Karpas-422 (cell line): ENCODE measurements around the gene SCN1B. TPM values are rescaled to one million over a fixed set of nuclear protein-coding genes. Genes with fewer than 3 reads are reported as not detected.

ENCODE experiments used
- DNase-seq: peaks from one replicate; pipeline ENCODE4 v3.0.0-alpha.2; 2015
- H2AFZ ChIP-seq: fragments of 200-600 bp; sonication (generic); 2 replicates; pipeline ENCODE4 v1.6.1; 2014; ENCODE audit warnings: antibody characterized with exemption, low read length, mixed read lengths
- H3K27ac ChIP-seq: fragments of 200-600 bp; sonication (generic); 2 replicates; pipeline ENCODE4 v1.5.1; 2014; ENCODE audit warnings: mild to moderate bottlenecking, low read length, moderate library complexity
- H3K27me3 ChIP-seq: fragments of 200-600 bp; sonication (generic); 2 replicates; pipeline ENCODE4 v1.6.1; 2014; ENCODE audit warnings: low read length, mixed read lengths
- H3K36me3 ChIP-seq: fragments of 200-600 bp; sonication (generic); 2 replicates; pipeline ENCODE4 v1.6.1; 2014; ENCODE audit warnings: low read length, mixed read lengths; ENCODE audit not compliant: insufficient read depth
- H3K4me1 ChIP-seq: fragments of 200-600 bp; sonication (generic); 2 replicates; pipeline ENCODE4 v1.6.1; 2014; ENCODE audit warnings: mild to moderate bottlenecking, low read length, mixed read lengths
- H3K4me2 ChIP-seq: fragments of 200-600 bp; sonication (generic); 2 replicates; pipeline ENCODE4 v1.6.1; 2014; ENCODE audit warnings: low read length, low read depth, mild to moderate bottlenecking; ENCODE audit not compliant: poor library complexity, severe bottlenecking
- H3K4me3 ChIP-seq: fragments of 200-600 bp; sonication (generic); 2 replicates; pipeline ENCODE4 v1.5.1; 2014; ENCODE audit warnings: mild to moderate bottlenecking, antibody characterized with exemption, low read length, mixed read lengths
- H3K79me2 ChIP-seq: fragments of 200-600 bp; sonication (generic); 2 replicates; pipeline ENCODE4 v1.6.1; 2014; ENCODE audit warnings: mild to moderate bottlenecking, low read length, mixed read lengths
- H3K9ac ChIP-seq: fragments of 200-600 bp; sonication (generic); 2 replicates; pipeline ENCODE4 v1.6.0; 2014; ENCODE audit warnings: low read length
- H3K9me2 ChIP-seq: fragments of 200-600 bp; sonication (generic), shearing (Covaris generic); replicated peaks from 2 replicates; pipeline ENCODE4 v1.6.0; 2014; ENCODE audit warnings: mild to moderate bottlenecking, low read length, moderate library complexity; ENCODE audit not compliant: insufficient read depth
- H3K9me3 ChIP-seq: fragments of 300-700, 200-600 bp; sonication (generic); 2 replicates; pipeline ENCODE4 v1.6.1; 2014; ENCODE audit warnings: low read length, mixed read lengths
- H4K20me1 ChIP-seq: fragments of 200-600 bp; sonication (generic); 2 replicates; pipeline ENCODE4 v1.6.1; 2014; ENCODE audit warnings: mild to moderate bottlenecking, antibody characterized with exemption, low read length, low read depth; ENCODE audit not compliant: insufficient read depth
- total RNA-seq: library from RNA; depleted of rRNA; stranded (reverse); fragments of >200 nt; shearing (Covaris generic); gene quantifications from 2 replicates; pipeline ENCODE4 v1.2.3, GENCODE V29; 2014; ENCODE audit warnings: low replicate concordance

SCN1B gene
- total RNA-seq, 1 experiment from 2014 or later = 0.52 TPM

DNA sequence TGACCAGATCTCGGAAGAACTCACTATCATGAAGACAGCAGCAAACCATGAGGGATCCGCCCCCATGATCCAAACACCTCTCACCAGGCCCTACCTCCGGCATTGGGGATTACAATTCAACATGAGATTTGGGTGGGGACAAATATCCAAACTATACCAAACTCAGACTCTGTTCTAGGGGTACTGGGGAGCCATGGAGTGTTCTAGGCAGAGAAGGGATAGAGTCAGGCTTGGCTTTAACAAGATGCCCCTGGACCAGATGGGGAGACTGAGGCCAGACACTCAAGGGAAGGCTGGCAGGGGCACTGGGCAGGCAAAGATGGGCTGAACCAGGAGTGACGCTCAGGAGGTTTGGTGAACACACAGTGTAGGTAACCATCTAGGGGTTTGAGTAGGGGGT, 11.9 kb upstream of the SCN1B start:
- Histone ChIP-seq H2AFZ (no peak overlapping the region), H3K9ac (no peak overlapping the region), H4K20me1 (0 out of 2 replicates have a peak, but pooled peaks cover 2% of the 10 kb centered on the region), H3K9me3 (no peaks in the 10 kb centered on the region), H3K79me2 (no peaks in the 10 kb centered on the region), H3K4me3 (no peak overlapping the region), H3K4me2 (no peak overlapping the region), H3K36me3 (peaks cover 12% of the 10 kb centered on the region; the same call in 1 of the 2 replicates), H3K27ac (no peak overlapping the region), H3K27me3 (no peaks in the 10 kb centered on the region), H3K9me2 (no peaks in the 10 kb centered on the region), H3K4me1 (no peaks in the 10 kb centered on the region)
- DNase-seq = no peak

GRCh38 chr19:35019144-35019543, 11.1 kb upstream of the SCN1B start:
- Histone ChIP-seq H3K79me2 (no peaks in the 10 kb centered on the region), H3K4me1 (no peaks in the 10 kb centered on the region), H3K9me3 (no peaks in the 10 kb centered on the region), H4K20me1 (0 out of 2 replicates have a peak, but pooled peaks cover 2% of the 10 kb centered on the region), H3K9ac (no peak overlapping the region), H3K27me3 (no peaks in the 10 kb centered on the region), H2AFZ (no peak overlapping the region), H3K27ac (no peak overlapping the region), H3K36me3 (peaks cover 12% of the 10 kb centered on the region; the same call in 1 of the 2 replicates), H3K9me2 (no peaks in the 10 kb centered on the region), H3K4me3 (no peak overlapping the region), H3K4me2 (no peak overlapping the region)
- DNase-seq = no peak

DNA sequence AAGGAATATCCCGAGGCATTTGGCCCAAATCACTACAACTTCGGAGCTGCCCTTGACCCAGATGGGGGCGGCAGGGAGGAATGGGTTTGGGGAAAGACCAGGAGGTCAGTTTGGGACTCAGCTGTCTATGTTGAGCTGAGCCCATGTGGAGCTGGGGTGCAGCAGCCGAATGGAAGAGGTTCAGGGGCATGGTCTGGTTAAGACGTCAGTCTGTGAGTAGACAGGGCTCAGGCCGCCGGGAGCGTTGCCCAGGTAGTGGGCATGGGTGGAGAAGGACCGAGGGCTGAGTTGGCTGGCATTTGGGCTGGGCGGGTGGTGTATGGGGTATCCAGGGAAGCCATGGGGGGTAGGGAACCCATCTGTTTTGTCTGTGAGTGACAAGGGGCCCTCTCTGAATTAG, 9.3 kb upstream of the SCN1B start:
- Histone ChIP-seq H3K4me1 (no peaks in the 10 kb centered on the region), H4K20me1 (0 out of 2 replicates have a peak, but pooled peaks cover 2% of the 10 kb centered on the region), H3K9ac (no peak overlapping the region), H3K79me2 (no peaks in the 10 kb centered on the region), H3K9me3 (no peaks in the 10 kb centered on the region), H3K9me2 (no peaks in the 10 kb centered on the region), H3K27me3 (no peaks in the 10 kb centered on the region), H3K4me2 (no peak overlapping the region), H3K27ac (no peak overlapping the region), H2AFZ (no peak overlapping the region), H3K4me3 (no peak overlapping the region), H3K36me3 (peaks cover 5% of the 10 kb centered on the region; the same call in 1 of the 2 replicates)
- no peak for DNase-seq

DNA sequence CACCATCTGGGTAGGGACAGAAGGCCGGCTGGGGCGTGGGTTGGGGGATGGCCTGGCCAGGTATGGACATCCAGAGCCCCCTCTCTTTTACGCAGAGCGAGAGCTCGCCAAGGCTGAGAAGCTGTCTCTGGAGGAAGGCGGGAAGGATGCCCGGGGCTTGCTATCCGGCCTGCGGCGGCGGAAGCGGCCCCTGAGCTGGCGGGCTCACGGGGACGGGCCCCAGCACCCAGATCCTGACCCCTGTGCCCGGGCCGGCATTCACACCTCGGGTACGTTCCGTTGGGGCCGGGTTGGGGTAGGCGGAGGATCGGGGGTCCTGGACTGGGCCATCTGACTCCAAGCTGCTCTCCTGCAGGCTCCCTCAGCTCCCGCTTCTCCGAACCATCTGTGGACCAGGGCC, 8.7 kb upstream of the SCN1B start:
- no peak overlapping the region for H3K27ac ChIP-seq

GRCh38 chr19:35022460-35022859, 7.8 kb upstream of the SCN1B start:
- no peaks in the 10 kb centered on the region for H3K9me3 ChIP-seq
- H3K27ac ChIP-seq = no peak overlapping the region
- H3K9me2 ChIP-seq = no peaks in the 10 kb centered on the region
- no peak overlapping the region for H3K4me2 ChIP-seq
- 0 out of 2 replicates have a peak, but pooled peaks cover 2% of the 10 kb centered on the region for H4K20me1 ChIP-seq
- no peak for DNase-seq
- H3K36me3 ChIP-seq = peaks cover 9% of the 10 kb centered on the region; the same call in 1 of the 2 replicates
- no peaks in the 10 kb centered on the region for H3K79me2 ChIP-seq
- no peaks in the 10 kb centered on the region for H3K27me3 ChIP-seq
- no peak overlapping the region for H3K4me3 ChIP-seq
- H3K9ac ChIP-seq = no peak overlapping the region
- no peak overlapping the region for H2AFZ ChIP-seq
- no peaks in the 10 kb centered on the region for H3K4me1 ChIP-seq

More for the DNA sequence above, 8.7 kb upstream of the SCN1B start:
- H4K20me1 ChIP-seq = 0 out of 2 replicates have a peak, but pooled peaks cover 2% of the 10 kb centered on the region
- H3K4me2 ChIP-seq = no peak overlapping the region
- DNase-seq = no peak
- peaks cover 5% of the 10 kb centered on the region; the same call in 1 of the 2 replicates for H3K36me3 ChIP-seq
- H3K9me3 ChIP-seq = no peaks in the 10 kb centered on the region
- no peak overlapping the region for H2AFZ ChIP-seq
- H3K9me2 ChIP-seq = no peaks in the 10 kb centered on the region
- no peaks in the 10 kb centered on the region for H3K27me3 ChIP-seq
- H3K4me3 ChIP-seq = no peak overlapping the region
- H3K9ac ChIP-seq = no peak overlapping the region
- no peaks in the 10 kb centered on the region for H3K79me2 ChIP-seq
- no peaks in the 10 kb centered on the region for H3K4me1 ChIP-seq

GRCh38 chr19:35023428-35023827, 6.8 kb upstream of the SCN1B start:
- Histone ChIP-seq H3K4me2 (no peak overlapping the region), H3K36me3 (peaks cover 12% of the 10 kb centered on the region; the same call in 1 of the 2 replicates), H3K9ac (no peak overlapping the region), H3K27ac (no peak overlapping the region), H3K9me2 (no peaks in the 10 kb centered on the region), H3K27me3 (no peaks in the 10 kb centered on the region), H3K4me1 (no peaks in the 10 kb centered on the region), H3K9me3 (no peaks in the 10 kb centered on the region), H3K4me3 (no peak overlapping the region), H4K20me1 (0 out of 2 replicates have a peak, but pooled peaks cover 6% of the 10 kb centered on the region), H3K79me2 (no peaks in the 10 kb centered on the region), H2AFZ (no peak overlapping the region)
- DNase-seq = no peak

GRCh38 chr19:35024095-35024494, 6.2 kb upstream of the SCN1B start:
- Histone ChIP-seq H3K27ac (no peak overlapping the region), H3K9me3 (no peaks in the 10 kb centered on the region), H4K20me1 (0 out of 2 replicates have a peak, but pooled peaks cover 6% of the 10 kb centered on the region), H3K4me3 (no peak overlapping the region), H3K9ac (no peak overlapping the region), H3K9me2 (no peaks in the 10 kb centered on the region), H3K27me3 (no peaks in the 10 kb centered on the region), H3K4me1 (no peaks in the 10 kb centered on the region), H3K4me2 (no peak overlapping the region), H3K79me2 (no peaks in the 10 kb centered on the region), H3K36me3 (peaks cover 12% of the 10 kb centered on the region; the same call in 1 of the 2 replicates), H2AFZ (no peak overlapping the region)
- no peak for DNase-seq

DNA sequence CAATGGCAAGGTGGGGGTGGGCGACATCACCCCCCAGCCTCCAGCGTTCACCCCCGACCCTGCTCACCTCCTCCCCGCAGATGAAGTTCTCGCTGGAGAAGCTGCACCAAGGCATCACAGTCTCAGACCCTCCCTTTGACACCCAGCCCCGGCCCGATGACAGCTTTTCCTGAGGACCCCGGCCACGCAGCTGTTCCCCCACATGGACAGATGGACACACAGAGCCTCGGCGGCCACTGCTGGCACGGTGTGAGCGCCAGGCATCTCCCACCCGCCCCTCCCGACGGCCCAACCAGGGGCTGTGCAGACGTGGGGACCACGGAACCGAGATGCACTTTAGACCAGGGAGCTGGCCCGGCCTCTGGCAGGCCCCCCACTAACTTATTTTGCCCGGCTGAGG, 4.3 kb upstream of the SCN1B start:
- no peak overlapping the region for H3K4me3 ChIP-seq
- no peak for DNase-seq
- no peaks in the 10 kb centered on the region for H3K79me2 ChIP-seq
- no peaks in the 10 kb centered on the region for H3K9me2 ChIP-seq
- H4K20me1 ChIP-seq = 0 out of 2 replicates have a peak, but pooled peaks cover 4% of the 10 kb centered on the region
- no peak overlapping the region for H3K4me2 ChIP-seq
- no peak overlapping the region for H3K9ac ChIP-seq
- 0 out of 2 replicates have a peak, but pooled peaks cover 4% of the 10 kb centered on the region for H3K4me1 ChIP-seq
- H3K27me3 ChIP-seq = no peaks in the 10 kb centered on the region
- H2AFZ ChIP-seq = no peak overlapping the region
- peaks cover 7% of the 10 kb centered on the region; the same call in 1 of the 2 replicates for H3K36me3 ChIP-seq
- H3K9me3 ChIP-seq = no peaks in the 10 kb centered on the region
- no peak overlapping the region for H3K27ac ChIP-seq
